H9 (cell line): Measurements from ENCODE around the gene SH3GL1. TPM values are rescaled to one million over a fixed set of nuclear protein-coding genes. Genes with fewer than 3 reads are reported as not detected.

Experiments
- DNase-seq: peaks from one replicate; pipeline ENCODE4 v3.0.0-alpha.2; 2017
- H2AFZ ChIP-seq: one replicate; pipeline ENCODE4 v1.6.1; 2013; ENCODE audit warnings: mild to moderate bottlenecking, low read length, control low read depth, moderate library complexity
- H2AK5ac ChIP-seq: 2 replicates; pipeline ENCODE4 v1.6.1; 2013; ENCODE audit warnings: low read length, control low read depth, mixed read lengths; ENCODE audit not compliant: insufficient read length
- H2BK120ac ChIP-seq: one replicate; pipeline ENCODE4 v1.6.1; 2013; ENCODE audit warnings: low read depth, mild to moderate bottlenecking, low read length, control low read depth, inconsistent platforms; ENCODE audit not compliant: poor library complexity, severe bottlenecking
- H2BK12ac ChIP-seq: 2 replicates; pipeline ENCODE4 v1.6.1; 2013; ENCODE audit warnings: low read length, control low read depth, mixed read lengths, low read depth; ENCODE audit not compliant: insufficient read length
- H2BK15ac ChIP-seq: 2 replicates; pipeline ENCODE4 v1.6.1; 2013; ENCODE audit warnings: low read depth, low read length, control low read depth
- H2BK20ac ChIP-seq: one replicate; pipeline ENCODE4 v1.6.1; 2013; ENCODE audit warnings: low read depth, mild to moderate bottlenecking, low read length, control low read depth, inconsistent platforms; ENCODE audit not compliant: poor library complexity, severe bottlenecking
- H2BK5ac ChIP-seq: 2 replicates; pipeline ENCODE4 v1.6.1; 2013; ENCODE audit warnings: low read length, control low read depth, mixed read lengths; ENCODE audit not compliant: insufficient read length
- H3K14ac ChIP-seq: 2 replicates; pipeline ENCODE4 v1.6.1; 2013; ENCODE audit warnings: low read length, control low read depth; ENCODE audit not compliant: insufficient read depth
- H3K18ac ChIP-seq: 2 replicates; pipeline ENCODE4 v1.6.1; 2013; ENCODE audit warnings: low read depth, mild to moderate bottlenecking, mixed read lengths, low read length, control low read depth; ENCODE audit not compliant: insufficient read length
- H3K23ac ChIP-seq: 2 replicates; pipeline ENCODE4 v1.6.1; 2013; ENCODE audit warnings: low read length, control low read depth, mixed read lengths, low read depth; ENCODE audit not compliant: insufficient read length
- H3K23me2 ChIP-seq: 2 replicates; pipeline ENCODE4 v1.6.1; 2013; ENCODE audit warnings: low read depth, mild to moderate bottlenecking, mixed read lengths, low read length, control low read depth; ENCODE audit not compliant: insufficient read length, poor library complexity, severe bottlenecking
- H3K27ac ChIP-seq: 2 replicates; pipeline ENCODE4 v1.5.1; 2013; ENCODE audit warnings: low read length, control low read depth, mixed read lengths, low read depth; ENCODE audit not compliant: insufficient read length
- H3K27me3 ChIP-seq: 2 replicates; pipeline ENCODE4 v1.6.1; 2013; ENCODE audit warnings: low read length, control low read depth, inconsistent platforms; ENCODE audit not compliant: insufficient read depth
- H3K4ac ChIP-seq: 2 replicates; pipeline ENCODE4 v1.6.1; 2013; ENCODE audit warnings: low read depth, mild to moderate bottlenecking, control low read depth, inconsistent platforms, low read length, moderate library complexity
- H3K4me1 ChIP-seq: 2 replicates; pipeline ENCODE4 v1.6.1; 2013; ENCODE audit warnings: low read length, control low read depth, inconsistent platforms; ENCODE audit not compliant: insufficient read depth
- H3K4me2 ChIP-seq: 2 replicates; pipeline ENCODE4 v1.6.1; 2013; ENCODE audit warnings: low read length, control low read depth, mixed read lengths; ENCODE audit not compliant: insufficient read length, insufficient read depth
- H3K56ac ChIP-seq: 2 replicates; pipeline ENCODE4 v1.6.1; 2013; ENCODE audit warnings: low read depth, mild to moderate bottlenecking, mixed read lengths, low read length, control low read depth; ENCODE audit not compliant: insufficient read length
- H3K79me1 ChIP-seq: 2 replicates; pipeline ENCODE4 v1.6.1; 2013; ENCODE audit warnings: low read depth, mild to moderate bottlenecking, moderate library complexity, low read length, control low read depth, inconsistent platforms; ENCODE audit not compliant: insufficient read depth, poor library complexity, severe bottlenecking
- H3K79me2 ChIP-seq: 2 replicates; pipeline ENCODE4 v1.6.1; 2013; ENCODE audit warnings: low read length, control low read depth, inconsistent platforms; ENCODE audit not compliant: insufficient read depth
- H3K9ac ChIP-seq: 2 replicates; pipeline ENCODE4 v1.6.1; 2013; ENCODE audit warnings: low read length, control low read depth, mixed read lengths; ENCODE audit not compliant: insufficient read length; ENCODE audit errors: extremely low read depth
- H3K9me3 ChIP-seq: one replicate; pipeline ENCODE4 v1.6.1; 2013; ENCODE audit warnings: low read depth, low read length, inconsistent platforms; ENCODE audit not compliant: control insufficient read depth
- H3T11ph ChIP-seq: one replicate; pipeline ENCODE4 v1.6.1; 2013; ENCODE audit warnings: mild to moderate bottlenecking, low read length, control low read depth, inconsistent platforms
- H4K20me1 ChIP-seq: one replicate; pipeline ENCODE4 v1.6.1; 2013; ENCODE audit not compliant: control insufficient read depth, insufficient read length, insufficient read depth
- H4K5ac ChIP-seq: 2 replicates; pipeline ENCODE4 v1.6.1; 2013; ENCODE audit warnings: low read depth, mild to moderate bottlenecking, mixed read lengths, low read length, control low read depth; ENCODE audit not compliant: insufficient read length
- H4K8ac ChIP-seq: replicated peaks from 2 replicates; pipeline ENCODE4 v1.6.1; 2013; ENCODE audit warnings: low read length, control low read depth, mixed read lengths, low read depth; ENCODE audit not compliant: insufficient read length
- H4K91ac ChIP-seq: 2 replicates; pipeline ENCODE4 v1.6.1; 2013; ENCODE audit warnings: low read depth, mild to moderate bottlenecking, moderate library complexity, mixed read lengths, low read length, control low read depth; ENCODE audit not compliant: insufficient read length
- H3K27ac Mint-ChIP-seq, 3 experiments: 2 replicates in 2 of 3; 3 replicates in 1 of 3; pipeline ENCODE4 v1.8.0; 2020 to 2021; ENCODE audit warnings: mixed read lengths in 3 of 3, mild to moderate bottlenecking in 1 of 3, moderate library complexity in 1 of 3
- H3K27me3 Mint-ChIP-seq: 2 replicates; pipeline ENCODE4 v1.8.0; 2021; ENCODE audit warnings: low read depth, mild to moderate bottlenecking, moderate library complexity, mixed read lengths
- H3K36me3 Mint-ChIP-seq, 3 experiments: 2 replicates in 2 of 3; 3 replicates in 1 of 3; pipeline ENCODE4 v1.8.0; 2020 to 2021; ENCODE audit warnings: low read depth in 3 of 3, mixed read lengths in 3 of 3; ENCODE audit not compliant: insufficient read depth in 1 of 3
- H3K4me1 Mint-ChIP-seq, 2 experiments: 2 replicates each; pipeline ENCODE4 v1.8.0; 2020; ENCODE audit warnings: mixed read lengths in 2 of 2
- H3K4me3 Mint-ChIP-seq, 2 experiments: 2 replicates in 1 of 2; 3 replicates in 1 of 2; pipeline ENCODE4 v1.8.0; 2020 to 2021; ENCODE audit warnings: mild to moderate bottlenecking in 2 of 2, mixed read lengths in 2 of 2, moderate library complexity in 1 of 2
- H3K9me3 Mint-ChIP-seq, 2 experiments: 2 replicates in 1 of 2; 3 replicates in 1 of 2; pipeline ENCODE4 v1.8.0; 2020; ENCODE audit warnings: mild to moderate bottlenecking in 2 of 2, mixed read lengths in 2 of 2, moderate library complexity in 1 of 2
- CTCF ChIP-seq: fragments of 200-600 bp; sonication (generic); conservative IDR thresholded peaks from 3 replicates; pipeline ENCODE4 v1.8.0; 2021; ENCODE audit warnings: antibody characterized with exemption, mild to moderate bottlenecking
- WGBS: extraction: QIAGEN DNeasy Blood & Tissue Kit; methylation state at CpG from one replicate; pipeline ENCODE4 v1.1.7; 2013; ENCODE audit warnings: missing lambda C conversion rate, low lambda C conversion rate, mixed read lengths; ENCODE audit not compliant: insufficient read length; ENCODE audit errors: extremely low coverage; 5-methylcytosine and 5-hydroxymethylcytosine counted together
- total RNA-seq: library from RNA; stranded (reverse); gene quantifications from 2 replicates; pipeline ENCODE4 v1.2.1, GENCODE V29; 2021

Gene SH3GL1
- total RNA-seq, 1 experiment from 2014 or later, result 85.5 TPM

- Mint-ChIP-seq H3K27me3 (peaks cover 2% of the 10 kb centered on the region; the same call in 1 of the 2 replicates), H3K9me3 (peaks cover 18 to 22% of the 10 kb centered on the region in 2 experiments), H3K36me3 (peaks cover 25 to 43% (median 27%) of the 10 kb centered on the region in 3 experiments), H3K4me1 (peaks cover 10 to 12% of the 10 kb centered on the region in 2 experiments), H3K4me3 (no peak overlapping the region; a peak in 1 of 5 replicates), H3K27ac (no peak overlapping the region)
- no peak overlapping the region for H2BK20ac ChIP-seq
- H3K9me3 ChIP-seq, result no peaks in the 10 kb centered on the region
- H2BK15ac ChIP-seq, result no peak overlapping the region
- H3K56ac ChIP-seq, result no peak overlapping the region
- H3T11ph ChIP-seq, result no peak overlapping the region
- no peak overlapping the region for H2BK5ac ChIP-seq
- H4K8ac ChIP-seq, result no peak overlapping the region
- H3K27ac ChIP-seq, result no peak overlapping the region
- H3K23ac ChIP-seq, result no peak overlapping the region
- DNase-seq, result no peak
- H3K27me3 ChIP-seq, result no peaks in the 10 kb centered on the region
- no peak overlapping the region for H3K9ac ChIP-seq
- no peaks in the 10 kb centered on the region for H4K20me1 ChIP-seq
- H4K5ac ChIP-seq, result no peak overlapping the region
- no peak overlapping the region for H3K4ac ChIP-seq
- no peaks in the 10 kb centered on the region for H3K79me1 ChIP-seq
- H3K18ac ChIP-seq, result no peak overlapping the region
- no peak for TF ChIP-seq CTCF
- no peaks in the 10 kb centered on the region for H3K79me2 ChIP-seq
- peaks cover 9% of the 10 kb centered on the region for H3K23me2 ChIP-seq
- no peak overlapping the region for H2AFZ ChIP-seq
- no CpG with 5 or more reads among the region's 12 CpGs for WGBS
- no peak overlapping the region for H3K4me2 ChIP-seq
- H2BK12ac ChIP-seq, result no peak overlapping the region
- no peak overlapping the region for H3K14ac ChIP-seq
- H2BK120ac ChIP-seq, result no peak overlapping the region
- no peak overlapping the region for H4K91ac ChIP-seq
- H2AK5ac ChIP-seq, result no peak overlapping the region
- peaks cover 2% of the 10 kb centered on the region; the same call in 1 of the 2 replicates for H3K4me1 ChIP-seq
Measured at GRCh38 chr19:4324228-4324627, 76.1 kb downstream of the SH3GL1 start.
